Pancreas (tissue), 10 donors: Measurements from ENCODE around the gene HOXC12. TPM values are rescaled to one million over a fixed set of nuclear protein-coding genes. Genes with fewer than 3 reads are reported as not detected.

Experiments used
- ATAC-seq, 4 donors: fragments of 200-7000 bp; cut with Tn5 transposase; one replicate each; pipeline versions ENCODE4 v1.8.0 to v1.9.1; 2020; ENCODE audit warnings: mild to moderate bottlenecking in 4 of 4, moderate library complexity in 4 of 4
- DNase-seq, 6 donors: peaks; one replicate each; pipeline ENCODE4 v3.0.0-alpha.2; 2020
- FAIRE-seq: peaks from 2 replicates; lab custom pipeline; 2012; peaks lifted over from hg19 to GRCh38; lab: Jason Lieb, UNC
- H3K27ac ChIP-seq, 4 donors: fragments of 200-600 bp; sonication (generic); 1 replicate in 3 of 4; 2 replicates in 1 of 4; pipeline versions ENCODE4 v1.5.0 to v1.8.0; 2020
- H3K27me3 ChIP-seq, 4 donors: fragments of 200-600 bp; one replicate each; pipeline ENCODE4 v1.8.0; 2021
- H3K36me3 ChIP-seq, 3 donors: fragments of 200-600 bp; sonication (generic) in 1 of 3; one replicate each; pipeline versions ENCODE4 v1.5.0 to v1.8.0; 2020 to 2021
- H3K4me1 ChIP-seq, 3 donors: fragments of 200-600 bp; one replicate each; pipeline ENCODE4 v1.8.0; 2021
- H3K4me3 ChIP-seq, 4 donors: fragments of 200-600 bp; sonication (generic) in 2 of 4; one replicate each; pipeline versions ENCODE4 v1.5.0 to v1.8.0; 2020 to 2021
- H3K9me3 ChIP-seq, 4 donors: fragments of 200-600 bp; one replicate each; pipeline ENCODE4 v1.8.0; 2021
- WGBS, 2 donors: extraction: QIAGEN DNeasy Blood & Tissue Kit; methylation state at CpG; one replicate each; pipeline ENCODE4 v1.1.7; 2013; 5-methylcytosine and 5-hydroxymethylcytosine counted together
- intact Hi-C, 3 donors: fragments of 100-400 bp; cut with DNase I; formaldehyde crosslinking; loops; one replicate each; pipeline versions ENCODE4 v1.11.1 to v1.14.2; 2022
- polyA plus RNA-seq, 2 donors: library from polyadenylated mRNA; stranded (reverse); fragments of 200-250 nt; gene quantifications; one replicate each; pipeline ENCODE4 v1.2.3, GENCODE V29; 2013
- total RNA-seq, 6 donors: library from RNA; stranded (reverse); fragmentation: NEBNext Ultra II Directional in 4 of 6; extraction: Animal tissue kit (Norgen Biotek cat#: 25700) in 4 of 6; gene quantifications; one replicate each; pipeline versions ENCODE4 v1.2.1 to v1.2.4, GENCODE V29; 2021 to 2023
- TF ChIP-seq, protein P1 (sequence below), 4 donors: fragments of 200-600 bp; sonication (generic) in 3 of 4; IDR thresholded peaks; one replicate each; pipeline versions ENCODE4 v1.5.0 to v1.8.0; 2021; ENCODE audit warnings: antibody characterized with exemption in 4 of 4
- donor health status: healthy with polysubstance abuse.
- donor health status: DM: no; HTN: no; CAD: no; lungs with moderate emphysema.
- donor health status: DM: no; HTN: no; CAD: no.
- donor health status: control.
- donor health status: control.
- donor health status: Bipolar disorder and iron deficiency.
- donor health status: DM: yes; HTN: yes; CAD: no.
- donor health status: DM: no; HTN: no; CAD: no.
- donor health status: DM: no; HTN: no; CAD: no.
- donor health status: DM: yes; HTN: yes; CAD: no.

The HOXC12 gene
- total and polyA plus RNA-seq, 8 donors = not detected

DNA sequence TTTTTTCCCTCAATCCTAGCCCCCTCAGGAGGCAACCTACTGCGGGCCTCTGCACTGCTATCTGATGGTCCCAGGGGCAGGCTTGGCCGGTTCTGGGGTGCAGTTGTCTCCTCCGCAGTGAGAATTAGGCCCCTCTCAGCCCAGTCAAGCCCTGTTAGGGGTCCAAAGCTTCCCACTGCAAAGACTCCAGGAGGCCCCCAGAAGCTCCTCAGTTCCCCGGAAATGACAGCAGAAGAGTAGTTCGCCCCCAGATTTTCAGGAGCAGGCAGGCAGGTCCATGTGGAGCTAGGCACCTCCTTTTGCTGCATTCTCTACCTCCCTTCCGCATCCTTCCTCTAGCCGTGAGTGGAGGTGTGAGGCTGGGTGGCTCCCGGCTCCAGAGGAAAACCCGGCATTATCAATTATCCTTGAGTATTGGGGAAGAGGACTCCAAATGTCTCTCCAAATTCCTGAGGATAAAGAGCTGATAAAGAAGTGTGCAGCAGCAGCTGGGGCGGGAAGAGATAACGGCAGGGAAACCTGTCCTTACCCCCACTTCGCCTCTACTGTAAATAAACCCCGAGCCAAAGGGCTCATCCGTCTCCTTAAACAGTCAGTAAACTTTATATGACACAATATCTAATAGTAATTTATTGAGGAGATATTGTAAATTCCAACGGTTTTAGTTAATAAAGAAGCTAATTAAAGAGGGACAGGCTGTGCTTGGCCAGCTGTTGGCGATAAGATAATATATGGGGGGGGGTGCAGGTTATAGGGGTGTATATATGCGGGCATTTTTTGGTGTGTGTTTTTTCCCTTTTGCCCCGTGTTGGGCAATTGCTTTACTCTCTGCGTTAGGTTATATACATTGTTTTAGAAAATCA is 641 bp upstream of the HOXC12 start:
- Histone ChIP-seq H3K27ac (no peak overlapping the region), H3K27me3 (peaks cover 7 to 84% (median 24%) of the 10 kb centered on the region in 4 donors), H3K36me3 (no peaks in the 10 kb centered on the region), H3K4me1 (no peaks in the 10 kb centered on the region), H3K4me3 (no peak overlapping the region), H3K9me3 (no peaks in the 10 kb centered on the region)
- ATAC-seq = no peak
- intact Hi-C loops = no loop called here
- peak in 1 of 6 donors; percentile 15 for DNase-seq
- WGBS, 2 donors = 7% methylated on average over 19 of the region's 19 CpGs
- FAIRE-seq = no peak
- TF ChIP-seq, protein P1, sequence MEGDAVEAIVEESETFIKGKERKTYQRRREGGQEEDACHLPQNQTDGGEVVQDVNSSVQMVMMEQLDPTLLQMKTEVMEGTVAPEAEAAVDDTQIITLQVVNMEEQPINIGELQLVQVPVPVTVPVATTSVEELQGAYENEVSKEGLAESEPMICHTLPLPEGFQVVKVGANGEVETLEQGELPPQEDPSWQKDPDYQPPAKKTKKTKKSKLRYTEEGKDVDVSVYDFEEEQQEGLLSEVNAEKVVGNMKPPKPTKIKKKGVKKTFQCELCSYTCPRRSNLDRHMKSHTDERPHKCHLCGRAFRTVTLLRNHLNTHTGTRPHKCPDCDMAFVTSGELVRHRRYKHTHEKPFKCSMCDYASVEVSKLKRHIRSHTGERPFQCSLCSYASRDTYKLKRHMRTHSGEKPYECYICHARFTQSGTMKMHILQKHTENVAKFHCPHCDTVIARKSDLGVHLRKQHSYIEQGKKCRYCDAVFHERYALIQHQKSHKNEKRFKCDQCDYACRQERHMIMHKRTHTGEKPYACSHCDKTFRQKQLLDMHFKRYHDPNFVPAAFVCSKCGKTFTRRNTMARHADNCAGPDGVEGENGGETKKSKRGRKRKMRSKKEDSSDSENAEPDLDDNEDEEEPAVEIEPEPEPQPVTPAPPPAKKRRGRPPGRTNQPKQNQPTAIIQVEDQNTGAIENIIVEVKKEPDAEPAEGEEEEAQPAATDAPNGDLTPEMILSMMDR (IDR thresholded peaks at IDR 0.05) = no peak

DNA sequence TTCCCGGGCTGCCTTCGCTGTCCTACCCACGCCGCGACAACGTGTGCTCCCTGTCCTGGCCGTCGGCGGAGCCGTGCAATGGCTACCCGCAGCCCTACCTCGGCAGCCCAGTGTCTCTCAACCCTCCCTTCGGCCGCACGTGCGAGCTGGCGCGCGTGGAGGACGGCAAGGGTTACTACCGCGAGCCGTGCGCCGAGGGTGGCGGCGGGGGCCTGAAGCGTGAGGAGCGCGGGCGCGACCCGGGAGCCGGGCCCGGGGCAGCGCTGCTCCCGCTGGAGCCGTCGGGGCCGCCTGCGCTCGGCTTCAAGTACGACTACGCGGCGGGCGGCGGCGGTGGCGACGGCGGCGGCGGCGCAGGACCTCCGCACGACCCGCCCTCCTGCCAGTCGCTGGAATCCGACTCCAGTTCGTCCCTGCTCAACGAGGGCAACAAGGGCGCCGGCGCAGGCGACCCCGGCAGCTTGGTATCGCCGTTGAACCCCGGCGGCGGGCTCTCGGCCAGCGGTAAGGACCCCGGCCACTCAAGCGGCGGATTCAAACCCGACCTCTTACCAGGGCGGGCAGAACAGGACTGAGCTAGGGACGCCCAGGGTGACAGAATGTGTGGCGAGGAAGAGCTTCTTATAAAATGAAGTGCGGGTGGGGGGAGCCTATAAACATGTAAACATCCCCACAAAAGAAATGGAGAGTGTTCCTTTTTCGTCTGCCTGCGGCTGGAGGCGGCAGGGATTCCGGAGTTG is 503 bp downstream of the HOXC12 start:
- intact Hi-C loops = no loop called here
- TF ChIP-seq, protein P1 (IDR thresholded peaks at IDR 0.05) = no peak
- 4 to 6% methylated on average over 71 to 86 of the region's 86 CpGs for WGBS, 2 donors
- Histone ChIP-seq H3K27ac (no peak overlapping the region), H3K4me1 (no peaks in the 10 kb centered on the region), H3K27me3 (peaks cover 7 to 90% (median 22%) of the 10 kb centered on the region in 4 donors), H3K36me3 (no peaks in the 10 kb centered on the region), H3K9me3 (no peaks in the 10 kb centered on the region), H3K4me3 (no peak overlapping the region)
- ATAC-seq (peak in 1 of 4 donors; percentile 14), DNase-seq (no peak), FAIRE-seq (no peak)

DNA sequence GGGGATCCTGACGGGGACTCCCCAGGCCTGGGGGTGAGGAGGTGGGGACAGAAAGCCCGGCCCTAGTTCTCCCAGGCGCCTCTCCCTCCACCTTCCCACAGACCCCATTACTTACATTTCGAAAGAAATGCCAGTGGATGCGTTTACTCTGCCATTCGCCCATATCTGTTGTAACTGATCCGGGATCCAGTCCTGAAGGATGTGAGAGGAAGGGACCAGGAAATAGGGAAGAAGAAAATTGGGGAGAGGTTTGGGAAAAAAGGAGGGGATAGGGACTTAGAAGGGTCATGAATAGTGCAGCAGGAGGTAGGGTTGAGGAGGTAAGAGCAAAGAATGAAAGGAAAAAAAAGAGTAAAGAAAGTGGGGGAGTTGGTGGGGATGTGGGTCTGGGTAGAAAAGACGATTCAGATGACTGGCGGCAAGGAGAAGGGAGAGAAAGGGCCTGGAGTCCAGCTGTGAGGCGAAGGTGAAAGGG is 1.1 kb downstream of the HOXC12 start:
- Histone ChIP-seq H3K36me3 (no peaks in the 10 kb centered on the region), H3K4me3 (no peak overlapping the region), H3K27me3 (peaks cover 11 to 88% (median 23%) of the 10 kb centered on the region in 4 donors), H3K27ac (no peak overlapping the region), H3K9me3 (no peaks in the 10 kb centered on the region), H3K4me1 (no peaks in the 10 kb centered on the region)
- WGBS, 2 donors = 3 to 11% methylated on average over 10 of the region's 10 CpGs
- intact Hi-C loops = no loop called here
- TF ChIP-seq, protein P1 (IDR thresholded peaks at IDR 0.05) = no peak
- FAIRE-seq = no peak
- no peak for ATAC-seq
- DNase-seq = no peak

DNA sequence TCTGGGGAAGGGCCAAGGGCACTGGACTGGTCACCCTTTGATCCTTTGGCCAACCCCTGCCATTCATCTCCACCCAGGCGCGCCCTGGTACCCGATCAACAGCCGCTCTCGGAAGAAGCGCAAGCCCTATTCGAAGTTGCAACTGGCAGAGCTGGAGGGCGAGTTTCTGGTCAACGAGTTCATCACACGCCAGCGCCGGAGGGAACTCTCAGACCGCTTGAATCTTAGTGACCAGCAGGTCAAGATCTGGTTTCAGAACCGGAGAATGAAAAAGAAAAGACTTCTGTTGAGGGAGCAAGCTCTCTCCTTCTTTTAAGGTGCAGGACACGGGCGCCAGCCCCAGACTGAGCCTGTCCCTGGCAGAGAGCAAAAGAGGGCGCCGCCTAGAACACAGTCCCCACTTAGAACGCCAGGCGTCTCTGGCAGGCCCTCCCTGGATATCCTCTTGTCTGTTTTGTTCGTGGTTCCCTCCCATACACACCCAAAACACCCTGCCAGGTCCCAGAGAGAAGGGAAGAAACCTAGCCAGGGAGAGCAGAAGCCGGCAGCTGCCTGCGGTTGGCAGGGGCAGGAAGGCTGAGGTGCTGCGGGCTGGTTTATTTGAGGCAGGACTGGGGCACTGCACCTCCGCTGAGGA is 1.7 kb downstream of the HOXC12 start:
- H3K4me1 ChIP-seq = no peaks in the 10 kb centered on the region
- H3K9me3 ChIP-seq = no peaks in the 10 kb centered on the region
- peak in 1 of 6 donors; percentile 30 for DNase-seq
- intact Hi-C loops = no loop called here
- H3K27me3 ChIP-seq = peaks cover 11 to 86% (median 24%) of the 10 kb centered on the region in 4 donors
- TF ChIP-seq, protein P1 (IDR thresholded peaks at IDR 0.05) = no peak
- ATAC-seq = no peak
- no peaks in the 10 kb centered on the region for H3K36me3 ChIP-seq
- no peak overlapping the region for H3K4me3 ChIP-seq
- no peak overlapping the region for H3K27ac ChIP-seq
- WGBS, 2 donors = 6% methylated on average over 25 of the region's 25 CpGs
- no peak for FAIRE-seq
